ENCODE measurements around the gene ANKRD23. TPM values are rescaled to one million over a fixed set of nuclear protein-coding genes. Genes with fewer than 3 reads are reported as not detected.
A peak's percentile ranks its signal among the peaks of the same experiment; 100 is the strongest.

The ANKRD23 gene
- total and polyA plus RNA-seq, 2 experiments from 2014 or later = 1.8 to 4.4 TPM

DNA sequence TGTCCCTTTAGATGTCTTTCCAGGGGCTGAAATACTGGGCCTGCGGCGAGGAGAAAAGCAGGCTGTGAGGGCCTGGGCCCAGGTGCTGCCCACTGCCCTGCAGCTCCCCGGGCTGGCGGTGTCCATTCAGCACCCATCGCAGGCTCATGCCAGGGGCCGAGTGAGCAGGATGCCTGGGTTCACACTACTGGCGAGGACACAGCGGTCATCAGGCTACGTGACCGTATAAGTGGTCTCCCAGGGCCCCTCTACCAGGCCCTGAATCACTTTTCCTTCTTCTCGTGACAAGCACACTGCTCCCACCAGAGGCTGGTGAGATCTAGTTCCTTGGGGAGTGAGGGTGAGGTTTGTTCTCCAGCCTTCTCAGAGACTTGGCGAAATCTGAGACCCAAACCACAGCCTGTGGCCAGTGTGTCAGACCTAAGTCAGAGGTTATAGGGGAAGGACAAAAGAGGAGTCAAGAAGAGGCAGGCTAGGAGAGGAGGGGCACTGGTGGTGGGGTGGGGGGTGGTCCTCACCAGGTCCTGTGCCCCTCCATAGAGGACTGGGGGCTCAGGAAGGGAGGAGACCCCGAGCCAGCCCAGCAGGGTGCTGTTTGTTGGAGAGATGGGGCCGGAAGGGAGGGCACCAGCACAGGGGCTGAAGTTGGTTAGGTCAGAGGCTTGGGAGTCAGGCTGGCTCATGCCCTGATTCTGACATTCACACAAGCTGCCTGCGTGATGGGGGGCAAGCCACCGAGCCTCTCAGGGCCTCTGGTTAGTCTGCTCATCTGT, 32.6 kb upstream of the ANKRD23 start:
- 90% methylated on average over 14 of the region's 16 CpGs for WGBS (ENCODE audit: low lambda C conversion rate, missing lambda C conversion rate)
- no peak for DNase-seq (ENCODE audit: low spot score)
- no peaks in the 10 kb centered on the region for H3K9me2 ChIP-seq (replicated peaks; ENCODE audit: insufficient read depth)

GRCh38 chr2:96875498-96876268, 31.9 kb upstream of the ANKRD23 start:
- no peaks in the 10 kb centered on the region for H3K27me3 ChIP-seq
- peak overlapping the region; percentile 61 for H3K27ac ChIP-seq
- no peak overlapping the region for H3K4me3 ChIP-seq
- no peak overlapping the region for H2AFZ ChIP-seq
- no peaks in the 10 kb centered on the region for H3K79me2 ChIP-seq
- no peaks in the 10 kb centered on the region for H4K20me1 ChIP-seq (ENCODE audit: insufficient read depth, poor library complexity, severe bottlenecking)
- peaks cover 29% of the 10 kb centered on the region for H3K4me1 ChIP-seq (ENCODE audit: insufficient read depth)
- WGBS (ENCODE audit: low lambda C conversion rate, missing lambda C conversion rate) = 51% methylated on average over 8 of the region's 14 CpGs
- no peak overlapping the region for H3K4me2 ChIP-seq
- no peaks in the 10 kb centered on the region for H3K9me3 ChIP-seq (ENCODE audit: low read depth)
- H3K9me2 ChIP-seq (replicated peaks; ENCODE audit: insufficient read depth) = no peaks in the 10 kb centered on the region
- TF ChIP-seq EZH2phosphoT487 (IDR thresholded peaks at IDR 0.05; ENCODE audit: low read depth, severe bottlenecking, unreplicated experiment) (no peak), EZH2 (IDR thresholded peaks at IDR 0.05; ENCODE audit: borderline replicate concordance) (no peak)
- TF ChIP-seq, protein P1, sequence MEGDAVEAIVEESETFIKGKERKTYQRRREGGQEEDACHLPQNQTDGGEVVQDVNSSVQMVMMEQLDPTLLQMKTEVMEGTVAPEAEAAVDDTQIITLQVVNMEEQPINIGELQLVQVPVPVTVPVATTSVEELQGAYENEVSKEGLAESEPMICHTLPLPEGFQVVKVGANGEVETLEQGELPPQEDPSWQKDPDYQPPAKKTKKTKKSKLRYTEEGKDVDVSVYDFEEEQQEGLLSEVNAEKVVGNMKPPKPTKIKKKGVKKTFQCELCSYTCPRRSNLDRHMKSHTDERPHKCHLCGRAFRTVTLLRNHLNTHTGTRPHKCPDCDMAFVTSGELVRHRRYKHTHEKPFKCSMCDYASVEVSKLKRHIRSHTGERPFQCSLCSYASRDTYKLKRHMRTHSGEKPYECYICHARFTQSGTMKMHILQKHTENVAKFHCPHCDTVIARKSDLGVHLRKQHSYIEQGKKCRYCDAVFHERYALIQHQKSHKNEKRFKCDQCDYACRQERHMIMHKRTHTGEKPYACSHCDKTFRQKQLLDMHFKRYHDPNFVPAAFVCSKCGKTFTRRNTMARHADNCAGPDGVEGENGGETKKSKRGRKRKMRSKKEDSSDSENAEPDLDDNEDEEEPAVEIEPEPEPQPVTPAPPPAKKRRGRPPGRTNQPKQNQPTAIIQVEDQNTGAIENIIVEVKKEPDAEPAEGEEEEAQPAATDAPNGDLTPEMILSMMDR (IDR thresholded peaks at IDR 0.05; ENCODE audit: poor library complexity) = no peak
- H3K36me3 ChIP-seq (replicated peaks; ENCODE audit: insufficient read depth, low read depth) = no peaks in the 10 kb centered on the region
- no peak for DNase-seq (ENCODE audit: low spot score)

More for the DNA sequence above, 32.6 kb upstream of the ANKRD23 start:
- H3K4me1 ChIP-seq (ENCODE audit: insufficient read depth) = peaks cover 30% of the 10 kb centered on the region
- no peak overlapping the region for H3K4me2 ChIP-seq
- peak overlapping the region; percentile 61 for H3K27ac ChIP-seq
- H3K36me3 ChIP-seq (replicated peaks; ENCODE audit: insufficient read depth, low read depth) = no peaks in the 10 kb centered on the region
- no peaks in the 10 kb centered on the region for H3K27me3 ChIP-seq
- no peak overlapping the region for H2AFZ ChIP-seq
- H3K79me2 ChIP-seq = no peaks in the 10 kb centered on the region
- H3K9me3 ChIP-seq (ENCODE audit: low read depth) = no peaks in the 10 kb centered on the region
- no peak overlapping the region for H3K4me3 ChIP-seq
- no peaks in the 10 kb centered on the region for H4K20me1 ChIP-seq (ENCODE audit: insufficient read depth, poor library complexity, severe bottlenecking)
- TF ChIP-seq, protein P1 (IDR thresholded peaks at IDR 0.05; ENCODE audit: poor library complexity) = no peak
- TF ChIP-seq EZH2 (IDR thresholded peaks at IDR 0.05; ENCODE audit: borderline replicate concordance) = no peak
- no peak for TF ChIP-seq EZH2phosphoT487 (IDR thresholded peaks at IDR 0.05; ENCODE audit: low read depth, severe bottlenecking, unreplicated experiment)

DNA sequence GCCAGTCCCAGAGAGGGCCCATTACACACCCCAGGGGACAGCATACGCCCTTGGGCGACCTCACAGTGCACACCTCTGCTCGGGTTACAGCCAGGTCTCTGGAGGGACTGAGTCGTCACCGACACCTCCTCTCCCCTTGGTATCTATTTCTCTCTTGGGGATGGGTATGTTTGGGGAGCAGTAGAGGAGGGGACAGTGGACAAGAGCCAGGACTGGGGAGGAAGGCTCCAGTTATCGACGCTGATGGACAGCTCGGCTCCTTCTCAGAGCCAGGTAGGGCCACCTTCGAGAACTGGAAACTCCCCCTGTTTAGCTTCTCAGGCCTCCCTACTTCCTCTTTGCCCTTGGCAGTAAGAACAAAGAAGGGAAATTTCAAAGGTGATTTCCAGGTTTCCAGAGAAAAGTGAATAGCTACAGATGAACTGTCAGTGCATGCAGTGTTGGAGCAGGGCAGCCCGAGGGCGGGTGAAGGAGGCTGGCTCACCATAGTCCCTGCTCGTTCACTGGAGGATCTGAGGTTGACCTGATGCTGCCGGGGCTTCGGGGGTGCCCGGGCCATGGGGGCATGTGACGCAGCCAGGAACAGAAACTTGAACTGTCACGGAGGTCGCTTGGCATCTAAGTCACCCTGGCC, 30.5 kb upstream of the ANKRD23 start:
- H3K4me3 ChIP-seq = no peak overlapping the region
- DNase-seq (ENCODE audit: low spot score) = no peak
- 65% methylated on average over 18 of the region's 18 CpGs for WGBS (ENCODE audit: low lambda C conversion rate, missing lambda C conversion rate)
- TF ChIP-seq EZH2phosphoT487 (IDR thresholded peaks at IDR 0.05; ENCODE audit: low read depth, severe bottlenecking, unreplicated experiment) (no peak), EZH2 (IDR thresholded peaks at IDR 0.05; ENCODE audit: borderline replicate concordance) (no peak)
- TF ChIP-seq, protein P1 (IDR thresholded peaks at IDR 0.05; ENCODE audit: poor library complexity) = no peak
- peak overlapping the region; percentile 31 for H3K27ac ChIP-seq
- no peaks in the 10 kb centered on the region for H4K20me1 ChIP-seq (ENCODE audit: insufficient read depth, poor library complexity, severe bottlenecking)
- H3K9me3 ChIP-seq (ENCODE audit: low read depth) = no peaks in the 10 kb centered on the region
- H3K4me2 ChIP-seq = no peak overlapping the region
- no peak overlapping the region for H2AFZ ChIP-seq
- H3K4me1 ChIP-seq (ENCODE audit: insufficient read depth) = peaks cover 33% of the 10 kb centered on the region
- H3K36me3 ChIP-seq (replicated peaks; ENCODE audit: insufficient read depth, low read depth) = no peaks in the 10 kb centered on the region
- peaks cover 4% of the 10 kb centered on the region for H3K79me2 ChIP-seq
- no peaks in the 10 kb centered on the region for H3K27me3 ChIP-seq
- H3K9me2 ChIP-seq (replicated peaks; ENCODE audit: insufficient read depth) = no peaks in the 10 kb centered on the region

Data from hepatocyte (in vitro differentiated cells).